Cardiac muscle cell (in vitro differentiated cells and primary cell): ENCODE results near the gene MAST3. TPM values are rescaled to one million over a fixed set of nuclear protein-coding genes. Genes with fewer than 3 reads are reported as not detected.

Experiments used
- DNase-seq, 2 donors: peaks; one replicate each; pipeline versions ENCODE4 v3.0.0 to v3.0.0-alpha.2; 2010 to 2017; ENCODE audit warnings: low read depth in 1 of 2, low spot score in 1 of 2
- H3K27ac ChIP-seq: fragments of 200-600 bp; sonication (generic); 2 replicates; pipeline ENCODE4 v1.5.1; 2016
- H3K27me3 ChIP-seq: fragments of 200-600 bp; sonication (generic); 2 replicates; pipeline ENCODE4 v1.6.0; 2016; ENCODE audit warnings: control low read depth
- H3K36me3 ChIP-seq: fragments of 200-600 bp; sonication (generic); 2 replicates; pipeline ENCODE4 v1.5.1; 2016; ENCODE audit warnings: control low read depth
- H3K4me1 ChIP-seq: fragments of 200-600 bp; sonication (generic); 2 replicates; pipeline ENCODE4 v1.8.1; 2017; ENCODE audit warnings: low read depth, mild to moderate bottlenecking, mixed run types
- H3K4me3 ChIP-seq: fragments of 200-600 bp; sonication (generic); 2 replicates; pipeline ENCODE4 v1.5.1; 2016; ENCODE audit warnings: mild to moderate bottlenecking
- H3K9me3 ChIP-seq: fragments of 200-600 bp; sonication (generic); 2 replicates; pipeline ENCODE4 v1.5.1; 2017; ENCODE audit warnings: low read depth, mild to moderate bottlenecking, control low read depth
- CTCF ChIP-seq: IDR thresholded peaks from 2 replicates; pipeline ENCODE4 v1.5.1; 2012; ENCODE audit warnings: low read depth, mild to moderate bottlenecking, low read length
- polyA plus RNA-seq: library from polyadenylated mRNA; unstranded; fragments of >200 nt; fragmentation: Nextera tagmentation; extraction: Ambion mirVana; gene quantifications from 2 replicates; pipeline ENCODE4 v1.2.1, GENCODE V29; 2016
- total RNA-seq: library from RNA; depleted of rRNA; stranded (reverse); fragments of >200 nt; gene quantifications from 2 replicates; pipeline ENCODE4 v1.2.3, GENCODE V29; 2016

MAST3 gene
- total and polyA plus RNA-seq, 2 experiments from 2014 or later = 5.5 to 8.1 TPM

DNA sequence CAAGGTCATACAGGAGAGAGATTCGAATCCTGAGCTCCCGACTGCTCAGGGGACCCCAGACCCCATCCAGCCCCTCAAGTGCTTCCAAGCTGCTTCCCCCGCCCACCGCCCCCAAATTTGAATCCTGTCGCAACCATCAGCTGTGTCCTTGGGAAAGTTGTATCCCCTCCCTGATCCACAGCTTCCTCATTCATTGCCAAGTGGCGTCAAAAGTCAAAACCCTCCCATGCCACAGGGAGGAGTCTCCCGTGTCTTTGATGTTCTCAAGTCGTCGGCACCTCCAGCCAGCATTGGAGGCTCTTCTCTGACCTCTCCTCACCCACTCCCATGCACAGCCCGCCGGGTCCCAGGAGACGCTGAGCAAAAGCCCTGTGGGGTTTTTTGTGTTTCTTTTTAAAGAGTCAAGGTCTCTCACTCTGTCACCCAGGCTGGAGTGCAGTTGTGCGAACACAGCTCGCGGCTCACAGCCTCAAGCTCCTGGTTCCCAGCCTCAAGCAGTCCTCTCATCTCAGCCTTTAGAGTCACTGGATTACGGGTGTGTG, 73.2 kb downstream of the MAST3 start:
- H3K27ac ChIP-seq = no peak overlapping the region
- H3K4me1 ChIP-seq = peaks cover 7% of the 10 kb centered on the region
- peak in 1 of 2 donors; percentile 37 for DNase-seq
- H3K9me3 ChIP-seq = no peaks in the 10 kb centered on the region
- peaks cover 7% of the 10 kb centered on the region for H3K36me3 ChIP-seq
- TF ChIP-seq CTCF = no peak
- H3K27me3 ChIP-seq = peaks cover 18% of the 10 kb centered on the region
- H3K4me3 ChIP-seq = no peak overlapping the region

GRCh38 chr19:18171605-18172327, 74.2 kb downstream of the MAST3 start:
- H3K36me3 ChIP-seq = peaks cover 7% of the 10 kb centered on the region
- H3K27ac ChIP-seq = no peak overlapping the region
- no peak overlapping the region for H3K4me3 ChIP-seq
- TF ChIP-seq CTCF = no peak
- no peaks in the 10 kb centered on the region for H3K9me3 ChIP-seq
- DNase-seq = no peak
- peaks cover 18% of the 10 kb centered on the region for H3K27me3 ChIP-seq
- peaks cover 7% of the 10 kb centered on the region for H3K4me1 ChIP-seq

- Histone ChIP-seq H3K36me3 (no peaks in the 10 kb centered on the region), H3K4me3 (no peak overlapping the region), H3K27ac (no peak overlapping the region), H3K9me3 (no peaks in the 10 kb centered on the region), H3K27me3 (peaks cover 18% of the 10 kb centered on the region), H3K4me1 (peaks cover 7% of the 10 kb centered on the region)
- no peak for TF ChIP-seq CTCF
- DNase-seq = no peak
These were observed 74.9 kb downstream of the MAST3 start for GRCh38 chr19:18172331-18173053.

- peak in 1 of 2 donors; percentile 56 for DNase-seq
- Histone ChIP-seq H3K27ac (no peak overlapping the region), H3K36me3 (no peaks in the 10 kb centered on the region), H3K9me3 (no peaks in the 10 kb centered on the region), H3K4me3 (no peak overlapping the region), H3K27me3 (peaks cover 18% of the 10 kb centered on the region), H3K4me1 (peaks cover 7% of the 10 kb centered on the region)
- TF ChIP-seq CTCF = no peak
These were observed 75.5 kb downstream of the MAST3 start for GRCh38 chr19:18173054-18173571.

DNA sequence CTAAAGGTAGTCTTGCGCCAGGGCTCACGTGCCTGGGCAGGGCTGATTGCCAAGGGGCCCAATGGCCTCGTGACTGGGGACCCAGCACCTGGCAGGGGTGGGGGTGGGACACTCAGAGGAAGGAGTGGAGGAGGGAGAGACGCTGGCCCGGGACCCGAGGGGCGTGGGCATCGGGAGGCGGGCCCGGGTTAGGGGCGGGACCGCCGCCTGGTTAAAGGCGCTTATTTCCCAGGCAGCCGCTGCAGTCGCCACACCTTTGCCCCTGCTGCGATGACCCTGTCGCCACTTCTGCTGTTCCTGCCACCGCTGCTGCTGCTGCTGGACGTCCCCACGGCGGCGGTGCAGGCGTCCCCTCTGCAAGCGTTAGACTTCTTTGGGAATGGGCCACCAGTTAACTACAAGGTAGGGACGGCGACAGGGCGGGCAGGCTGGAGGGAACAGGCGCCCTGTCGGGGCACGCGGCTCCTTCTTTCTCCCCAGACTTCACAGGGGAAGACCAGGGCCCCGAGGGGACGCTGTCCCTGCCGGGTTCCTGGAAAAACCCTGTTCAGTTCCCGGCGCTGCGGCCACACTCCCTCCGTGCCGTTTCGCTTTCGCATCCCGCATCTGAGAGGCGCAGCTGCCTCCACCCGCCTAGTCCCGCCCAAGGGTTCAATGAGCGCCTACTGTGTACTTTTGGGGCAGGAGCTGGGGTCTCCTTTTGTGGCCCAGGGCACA, 76.2 kb downstream of the MAST3 start, which contains the start of gene IFI30:
Gene IFI30, plus strand, starts transcription at position 242 of the 717 bp plus-strand sequence. Its CDS starts 29 bp downstream, at position 271.
- TF ChIP-seq CTCF = no peak
- Histone ChIP-seq H3K27ac (no peak within 1 kb of the TSS), H3K36me3 (no peaks in the 10 kb centered on the region), H3K27me3 (peaks cover 18% of the 10 kb centered on the region), H3K9me3 (no peaks in the 10 kb centered on the region), H3K4me1 (peaks cover 7% of the 10 kb centered on the region), H3K4me3 (peak within 1 kb of the TSS; percentile 21)
- DNase-seq = peak; percentile 56 to 58
